C4-2B (cell line): ENCODE measurements around the gene CRYBA2.

ENCODE experiments used
- H3K27ac ChIP-seq: fragments of 450-650 bp; 2 replicates; pipeline ENCODE4 v1.5.1; 2017
- ZFX ChIP-seq: fragments of 450-650 bp; IDR thresholded peaks from 2 replicates; pipeline ENCODE4 v1.6.1; 2017
- TF ChIP-seq, protein P1 (sequence below): fragments of 450-650 bp; conservative IDR thresholded peaks from 2 replicates; pipeline ENCODE4 v1.5.1; 2017; ENCODE audit warnings: mild to moderate bottlenecking

The CRYBA2 gene

DNA sequence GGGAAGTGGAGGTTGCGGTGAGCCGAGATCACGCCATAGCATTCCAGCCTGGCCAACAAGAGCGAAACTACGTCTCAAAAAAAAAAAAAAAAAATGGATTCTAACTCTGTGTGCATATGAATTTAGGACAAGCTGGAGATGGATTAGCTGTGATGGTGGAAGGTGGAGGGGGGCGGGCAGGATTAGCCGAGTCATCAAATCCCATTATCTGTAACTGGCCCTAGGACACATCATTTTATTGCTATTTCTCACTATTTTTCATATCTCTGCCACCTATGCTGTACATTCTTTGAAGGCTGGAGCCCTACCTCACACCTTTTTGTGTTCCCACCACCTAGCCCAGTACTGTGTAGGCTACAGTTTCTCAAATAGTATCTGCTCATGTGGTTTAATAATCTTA, 41.1 kb downstream of the CRYBA2 start:
- TF ChIP-seq, protein P1, sequence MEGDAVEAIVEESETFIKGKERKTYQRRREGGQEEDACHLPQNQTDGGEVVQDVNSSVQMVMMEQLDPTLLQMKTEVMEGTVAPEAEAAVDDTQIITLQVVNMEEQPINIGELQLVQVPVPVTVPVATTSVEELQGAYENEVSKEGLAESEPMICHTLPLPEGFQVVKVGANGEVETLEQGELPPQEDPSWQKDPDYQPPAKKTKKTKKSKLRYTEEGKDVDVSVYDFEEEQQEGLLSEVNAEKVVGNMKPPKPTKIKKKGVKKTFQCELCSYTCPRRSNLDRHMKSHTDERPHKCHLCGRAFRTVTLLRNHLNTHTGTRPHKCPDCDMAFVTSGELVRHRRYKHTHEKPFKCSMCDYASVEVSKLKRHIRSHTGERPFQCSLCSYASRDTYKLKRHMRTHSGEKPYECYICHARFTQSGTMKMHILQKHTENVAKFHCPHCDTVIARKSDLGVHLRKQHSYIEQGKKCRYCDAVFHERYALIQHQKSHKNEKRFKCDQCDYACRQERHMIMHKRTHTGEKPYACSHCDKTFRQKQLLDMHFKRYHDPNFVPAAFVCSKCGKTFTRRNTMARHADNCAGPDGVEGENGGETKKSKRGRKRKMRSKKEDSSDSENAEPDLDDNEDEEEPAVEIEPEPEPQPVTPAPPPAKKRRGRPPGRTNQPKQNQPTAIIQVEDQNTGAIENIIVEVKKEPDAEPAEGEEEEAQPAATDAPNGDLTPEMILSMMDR, result no peak
- no peak for TF ChIP-seq ZFX

DNA sequence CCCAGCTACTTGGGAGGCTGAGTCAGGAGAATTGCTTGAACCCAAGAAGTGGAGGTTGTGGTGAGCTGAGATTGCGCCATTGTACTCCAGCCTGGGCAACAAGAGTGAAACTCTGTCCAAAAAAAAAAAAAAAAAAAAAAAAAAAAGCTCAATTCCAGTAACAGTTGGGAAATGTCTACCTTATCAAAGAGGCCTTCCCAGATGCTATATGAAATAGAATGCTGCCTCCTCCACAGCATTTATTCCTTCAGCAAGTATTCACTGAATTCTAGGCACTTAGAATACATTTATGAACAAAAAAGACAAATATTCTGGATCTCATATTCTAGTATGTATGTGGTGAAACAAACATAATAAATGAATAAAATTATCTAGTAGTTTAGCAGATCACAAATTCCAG, 46.6 kb downstream of the CRYBA2 start:
- TF ChIP-seq, protein P1, result no peak
- TF ChIP-seq ZFX, result no peak
- H3K27ac ChIP-seq, result no peak overlapping the region

More for the DNA sequence above, 41.1 kb downstream of the CRYBA2 start:
- H3K27ac ChIP-seq, result no peak overlapping the region

GRCh38 chr2:218944759-218945404, 48.3 kb downstream of the CRYBA2 start:
- no peak overlapping the region for H3K27ac ChIP-seq
- TF ChIP-seq, protein P1, result no peak
- TF ChIP-seq ZFX, result no peak
